Measurements from ENCODE around the gene KRT71. TPM values are rescaled to one million over a fixed set of nuclear protein-coding genes. Genes with fewer than 3 reads are reported as not detected.

KRT71 gene
- total RNA-seq, 1 donor from 2014 or later = not detected

DNA sequence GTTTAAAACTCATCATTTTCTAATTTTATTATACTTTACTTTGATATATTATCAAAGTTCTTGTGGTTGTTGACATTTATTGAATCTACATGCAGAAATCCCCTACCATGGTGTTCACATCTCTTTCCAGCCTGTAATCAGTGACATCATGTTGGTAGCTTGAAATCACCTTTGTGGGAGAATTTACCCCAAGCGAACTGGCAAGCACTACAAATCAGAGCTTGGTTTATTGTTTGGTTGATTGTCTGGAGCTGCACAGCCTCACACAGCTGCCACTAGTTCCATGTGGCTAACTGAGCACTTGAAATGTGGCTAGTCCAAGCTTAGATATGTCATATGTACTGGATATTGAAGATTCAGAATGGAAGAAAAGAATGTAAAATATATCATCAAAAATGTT lies 17.4 kb downstream of the KRT71 start:
- Mint-ChIP-seq H3K27me3 (ENCODE audit: unreplicated experiment) (peaks cover 25% of the 10 kb centered on the region), H3K4me3 (ENCODE audit: unreplicated experiment) (no peak overlapping the region), H3K27ac (ENCODE audit: unreplicated experiment) (no peak overlapping the region), H3K9me3 (ENCODE audit: unreplicated experiment) (no peaks in the 10 kb centered on the region), H3K36me3 (ENCODE audit: unreplicated experiment) (no peaks in the 10 kb centered on the region), H3K4me1 (ENCODE audit: unreplicated experiment) (peaks cover 7% of the 10 kb centered on the region)
- TF ChIP-seq CTCF (IDR thresholded peaks at IDR 0.05) = no peak
- no peak for DNase-seq (ENCODE audit: extremely low spot score, unreplicated experiment)

DNA sequence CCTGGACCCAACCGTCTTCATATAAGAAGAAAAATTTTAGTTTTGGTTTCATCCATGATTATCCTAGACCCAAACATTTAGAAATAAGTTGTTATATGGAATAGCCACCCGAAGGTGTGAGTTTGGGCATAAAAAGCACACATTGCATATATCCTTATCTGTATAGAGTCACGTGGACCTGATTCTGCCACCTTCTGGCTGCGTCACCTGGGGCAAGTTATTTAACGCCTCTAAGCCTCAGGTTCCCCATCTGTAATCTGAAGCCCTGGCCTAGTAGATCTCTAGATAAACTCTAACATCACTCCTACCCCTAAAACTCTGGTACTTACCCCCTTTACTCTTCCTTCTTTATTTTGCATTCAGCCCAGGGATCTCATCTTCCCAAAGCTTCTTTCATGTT lies 18.5 kb downstream of the KRT71 start:
- Mint-ChIP-seq H3K9me3 (ENCODE audit: unreplicated experiment) (no peaks in the 10 kb centered on the region), H3K27me3 (ENCODE audit: unreplicated experiment) (peaks cover 32% of the 10 kb centered on the region), H3K4me1 (ENCODE audit: unreplicated experiment) (peaks cover 6% of the 10 kb centered on the region), H3K27ac (ENCODE audit: unreplicated experiment) (no peak overlapping the region), H3K36me3 (ENCODE audit: unreplicated experiment) (no peaks in the 10 kb centered on the region), H3K4me3 (ENCODE audit: unreplicated experiment) (no peak overlapping the region)
- TF ChIP-seq CTCF (IDR thresholded peaks at IDR 0.05) = no peak
- DNase-seq (ENCODE audit: extremely low spot score, unreplicated experiment) = no peak

- TF ChIP-seq CTCF (IDR thresholded peaks at IDR 0.05) = no peak
- H3K27ac Mint-ChIP-seq (ENCODE audit: unreplicated experiment) = no peak overlapping the region
Observed at GRCh38 chr12:52533686-52534470, 19.1 kb downstream of the KRT71 start.

DNA sequence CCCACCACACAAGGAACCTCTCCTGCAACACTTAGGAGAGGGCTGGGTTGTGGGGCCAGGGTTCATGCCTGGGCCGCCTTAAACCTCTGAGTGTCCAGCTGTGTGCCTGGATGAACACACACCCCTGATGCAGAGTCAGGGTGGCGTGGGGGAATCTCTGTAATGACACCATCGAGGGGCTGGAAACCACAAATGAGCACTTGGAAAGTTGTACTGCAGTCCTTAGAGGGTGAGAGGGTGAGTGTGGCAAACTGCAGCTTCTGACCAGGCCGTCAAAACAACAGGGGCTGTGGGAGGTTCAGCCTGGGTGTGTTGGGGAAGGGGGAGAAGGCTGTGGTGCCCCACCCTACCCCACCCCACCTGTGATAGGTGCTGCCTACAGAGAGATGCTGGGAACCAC lies 20.3 kb downstream of the KRT71 start:
- H3K36me3 Mint-ChIP-seq (ENCODE audit: unreplicated experiment) = no peaks in the 10 kb centered on the region
- H3K27me3 Mint-ChIP-seq (ENCODE audit: unreplicated experiment) = peaks cover 33% of the 10 kb centered on the region
- no peak overlapping the region for H3K27ac Mint-ChIP-seq (ENCODE audit: unreplicated experiment)
- no peak overlapping the region for H3K4me3 Mint-ChIP-seq (ENCODE audit: unreplicated experiment)
- TF ChIP-seq CTCF (IDR thresholded peaks at IDR 0.05) = no peak
- H3K4me1 Mint-ChIP-seq (ENCODE audit: unreplicated experiment) = no peaks in the 10 kb centered on the region
- DNase-seq (ENCODE audit: extremely low spot score, unreplicated experiment) = no peak
- H3K9me3 Mint-ChIP-seq (ENCODE audit: unreplicated experiment) = no peaks in the 10 kb centered on the region

More at GRCh38 chr12:52533686-52534470, 19.1 kb downstream of the KRT71 start:
- H3K4me3 Mint-ChIP-seq (ENCODE audit: unreplicated experiment) = no peak overlapping the region
- no peaks in the 10 kb centered on the region for H3K36me3 Mint-ChIP-seq (ENCODE audit: unreplicated experiment)
- peaks cover under 1% of the 10 kb centered on the region for H3K4me1 Mint-ChIP-seq (ENCODE audit: unreplicated experiment)
- no peak for DNase-seq (ENCODE audit: extremely low spot score, unreplicated experiment)
- peaks cover 32% of the 10 kb centered on the region for H3K27me3 Mint-ChIP-seq (ENCODE audit: unreplicated experiment)
- H3K9me3 Mint-ChIP-seq (ENCODE audit: unreplicated experiment) = no peaks in the 10 kb centered on the region

- H3K4me1 Mint-ChIP-seq (ENCODE audit: unreplicated experiment) = no peaks in the 10 kb centered on the region
- H3K9me3 Mint-ChIP-seq (ENCODE audit: unreplicated experiment) = no peaks in the 10 kb centered on the region
- H3K4me3 Mint-ChIP-seq (ENCODE audit: unreplicated experiment) = no peak overlapping the region
- no peak for DNase-seq (ENCODE audit: extremely low spot score, unreplicated experiment)
- H3K36me3 Mint-ChIP-seq (ENCODE audit: unreplicated experiment) = no peaks in the 10 kb centered on the region
- peaks cover 29% of the 10 kb centered on the region for H3K27me3 Mint-ChIP-seq (ENCODE audit: unreplicated experiment)
- no peak overlapping the region for H3K27ac Mint-ChIP-seq (ENCODE audit: unreplicated experiment)
- no peak for TF ChIP-seq CTCF (IDR thresholded peaks at IDR 0.05)
Observed at GRCh38 chr12:52531566-52532300, 21.2 kb downstream of the KRT71 start.
